Stimulated activated CD8-positive, alpha-beta memory T cell treated with anti-CD3 and anti-CD28 coated beads, Interleukin-15, amount 100 ng/mL, for 24 hours (primary cell): Measurements from ENCODE around the gene TNFRSF8.
"Not testable (repeated sequence)": the region's sequence is repeated elsewhere in the genome, so short reads cannot be mapped to it uniquely, and the experiment has no call there.

ENCODE experiments used
- DNase-seq: peaks from one replicate; pipeline ENCODE4 v3.0.0-alpha.2; 2020; ENCODE audit warnings: low read depth

Gene TNFRSF8

DNA sequence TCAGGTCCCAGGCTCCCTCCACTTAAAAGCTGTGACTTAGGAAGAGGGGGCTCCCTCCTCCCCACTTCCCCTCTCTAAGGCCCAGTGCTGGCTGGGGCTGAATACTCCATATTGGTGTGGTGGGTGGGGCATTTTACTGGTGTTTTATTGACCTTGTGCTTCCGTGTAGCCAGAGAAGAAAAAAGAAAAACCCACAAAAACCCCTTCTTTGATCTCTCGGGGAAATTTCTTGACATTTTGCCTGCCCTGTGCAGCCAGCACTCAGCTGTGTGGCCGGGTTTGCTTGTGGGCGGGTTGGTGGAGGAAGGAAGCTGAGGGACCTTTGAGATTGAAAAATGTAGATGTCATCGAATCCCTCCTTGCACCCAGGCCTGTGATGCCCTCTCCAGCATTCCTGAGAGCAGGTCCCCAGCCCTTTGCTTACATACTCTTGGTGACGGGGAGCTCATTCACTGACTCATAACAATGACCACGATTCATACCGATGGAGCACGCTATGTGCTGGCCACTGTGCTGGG, 24.8 kb downstream of the TNFRSF8 start:
- no peak for DNase-seq

DNA sequence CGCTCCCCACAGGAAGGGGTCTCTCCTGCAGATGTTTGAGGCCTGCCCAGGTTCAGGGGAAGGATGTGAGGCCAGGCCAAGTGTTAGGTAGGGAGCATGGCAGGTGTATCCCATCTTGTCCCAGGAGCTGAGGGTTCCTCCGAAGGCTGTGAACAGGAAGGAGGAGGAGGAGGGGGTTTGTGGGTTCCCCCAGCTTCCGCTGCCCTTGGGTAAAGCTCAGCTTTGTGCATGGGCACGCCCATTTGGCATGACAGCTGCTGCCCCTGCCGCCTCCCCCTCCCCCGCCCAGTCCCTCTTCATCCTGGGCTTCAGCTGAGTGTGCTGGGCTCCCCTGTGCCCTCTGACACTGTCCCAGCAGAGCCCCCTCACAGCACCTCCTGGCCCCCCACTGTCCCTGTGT, 25.5 kb downstream of the TNFRSF8 start:
- no peak for DNase-seq

DNA sequence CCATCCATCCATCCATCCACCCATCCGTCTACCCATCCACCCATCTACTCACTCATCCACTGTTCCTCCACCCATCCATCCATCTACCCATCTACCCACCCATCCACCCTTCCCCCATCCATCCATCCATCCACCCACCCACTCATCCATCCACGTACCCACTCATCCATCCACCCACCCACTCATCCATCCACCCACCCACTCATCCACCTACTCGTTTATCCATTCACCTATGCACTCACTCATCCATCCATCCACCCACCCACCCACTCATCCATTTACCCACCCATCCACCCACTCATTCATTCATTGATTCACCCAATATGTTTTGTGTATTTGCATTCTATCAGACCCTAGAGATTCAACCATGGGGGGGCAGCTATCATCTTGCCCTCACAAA, 27.2 kb downstream of the TNFRSF8 start:
- no peak for DNase-seq

DNA sequence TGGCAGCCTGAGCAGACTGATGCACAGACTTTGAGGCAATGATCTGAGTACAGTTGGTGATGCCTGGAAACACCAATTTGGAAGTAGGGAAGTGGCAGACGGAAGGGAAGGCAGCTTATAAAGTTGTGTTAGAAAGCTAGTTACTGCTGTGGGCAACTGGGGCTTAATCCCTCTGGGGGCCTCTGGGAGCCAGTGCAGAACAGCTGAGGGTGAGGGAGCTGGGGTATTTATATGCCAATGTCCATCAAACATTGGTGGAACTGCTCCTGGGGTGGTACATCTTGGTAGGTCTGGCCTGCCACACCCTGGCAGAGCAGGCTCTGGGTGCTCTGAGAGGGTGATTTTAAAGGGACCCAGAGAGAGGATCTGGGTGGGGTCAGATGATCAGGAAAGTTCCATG, 28.1 kb downstream of the TNFRSF8 start:
- DNase-seq: no peak

DNA sequence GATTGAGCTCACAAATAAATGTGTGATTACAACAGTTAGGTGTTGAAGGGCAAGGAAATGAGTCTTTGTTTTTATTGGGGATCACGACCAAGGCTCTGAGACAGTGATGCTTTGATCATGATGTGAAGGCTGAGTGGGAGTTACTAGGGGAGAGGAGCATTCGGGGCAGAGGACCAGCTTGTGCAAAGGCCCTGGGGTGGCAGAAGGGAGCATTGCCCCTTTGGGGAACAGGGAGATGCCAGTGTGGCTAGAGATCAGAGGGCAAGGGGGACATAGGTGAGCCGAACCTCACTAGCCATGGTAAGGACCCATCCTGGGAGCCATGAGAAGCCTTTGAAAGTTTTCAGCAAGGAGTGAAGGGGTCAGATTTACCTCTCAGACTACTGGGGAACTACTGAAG, 31.1 kb downstream of the TNFRSF8 start:
- no peak for DNase-seq

DNA sequence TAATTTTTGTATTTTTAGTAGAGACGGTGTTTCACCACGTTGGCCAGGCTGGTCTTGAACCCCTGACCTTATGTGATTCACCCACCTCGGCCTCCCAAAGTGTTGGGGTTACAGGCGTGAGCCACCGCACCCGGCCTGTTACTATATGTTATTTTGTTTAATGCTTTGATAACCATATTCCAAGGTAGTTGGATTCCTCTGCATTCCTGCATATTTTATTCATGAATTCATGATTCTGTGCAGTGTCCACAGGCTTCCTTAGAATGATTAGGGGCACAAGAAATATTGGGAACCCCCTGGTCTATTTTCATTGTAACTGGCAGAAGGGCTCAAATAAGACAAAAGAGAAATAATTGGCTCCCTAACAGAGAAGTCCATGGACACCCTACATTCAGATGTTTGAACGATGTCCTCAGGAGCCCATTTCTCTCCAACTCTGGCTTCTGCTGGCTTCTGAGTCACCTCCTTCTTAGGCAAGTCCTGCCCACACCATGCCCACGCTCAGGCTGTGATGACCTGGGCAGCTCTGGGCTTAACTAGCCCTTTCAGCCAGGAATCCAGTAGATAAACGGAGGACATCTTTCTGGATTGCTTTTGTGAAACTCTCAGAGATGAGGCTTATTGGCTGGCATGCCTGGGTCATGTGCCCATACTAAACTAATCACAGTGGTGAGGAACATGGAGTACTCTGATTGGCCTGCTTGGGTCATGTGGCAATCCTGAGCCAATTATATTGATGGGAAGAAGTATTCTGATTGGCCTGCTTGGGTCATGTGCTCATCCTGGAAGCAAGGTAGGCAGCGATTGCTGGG, 32.6 kb downstream of the TNFRSF8 start:
- DNase-seq: no peak

DNA sequence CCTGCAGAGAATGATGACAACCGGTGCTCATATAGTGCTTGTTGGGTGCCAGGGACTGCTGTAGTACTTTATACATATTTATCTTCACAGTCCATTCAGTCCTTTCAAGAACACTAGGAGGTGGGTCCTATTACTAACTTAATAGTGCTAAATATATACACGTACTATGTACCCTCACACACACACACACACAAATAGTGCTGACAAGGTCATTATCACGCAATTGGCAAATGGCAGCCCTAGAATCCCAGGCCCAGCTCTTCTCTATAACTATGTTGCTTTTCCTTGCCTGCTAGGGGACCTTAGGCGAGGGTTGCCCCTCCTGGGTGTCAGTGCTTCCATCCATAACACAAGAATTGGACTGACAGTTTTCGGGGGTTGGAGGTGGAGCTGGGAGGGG, 33.5 kb downstream of the TNFRSF8 start:
- no peak for DNase-seq

DNA sequence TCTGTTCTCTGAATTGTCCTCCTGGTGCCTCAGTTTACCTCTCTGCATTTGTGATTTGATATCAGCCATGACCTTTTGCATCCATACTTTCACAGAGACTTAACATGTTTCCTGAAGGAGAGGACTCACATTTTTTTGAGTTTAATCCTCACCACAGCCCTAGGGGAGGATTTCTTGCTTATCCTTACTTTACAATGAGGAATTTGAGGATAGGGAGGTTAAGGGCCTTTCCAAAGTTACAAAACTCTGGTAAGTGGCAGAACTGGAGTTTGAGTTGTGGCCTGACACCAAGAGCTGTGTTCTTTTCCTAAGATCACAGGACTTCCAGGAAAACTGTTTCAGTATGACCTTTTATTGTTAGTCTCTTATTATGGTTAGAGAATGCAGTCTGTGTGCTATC, 34.2 kb downstream of the TNFRSF8 start:
- no peak for DNase-seq

DNA sequence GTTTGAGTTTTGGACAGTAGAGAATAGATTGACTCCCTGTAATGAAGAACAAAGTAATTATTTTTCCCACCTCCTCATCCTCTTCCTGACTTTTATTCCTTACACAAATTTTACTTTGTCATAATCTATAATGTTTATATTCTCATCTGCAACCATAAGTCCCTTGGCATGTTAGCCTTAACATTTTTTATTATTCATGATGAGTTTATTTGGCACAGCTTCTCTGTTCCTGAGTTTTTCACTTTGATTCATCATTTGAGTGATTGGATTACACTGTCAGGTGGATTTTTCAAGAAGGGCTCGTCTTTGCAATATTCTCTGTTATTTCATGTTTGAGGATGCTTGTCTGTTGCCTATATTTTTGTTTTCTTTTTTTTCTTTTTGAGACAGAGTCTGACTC, 35.7 kb downstream of the TNFRSF8 start:
- no peak for DNase-seq

DNA sequence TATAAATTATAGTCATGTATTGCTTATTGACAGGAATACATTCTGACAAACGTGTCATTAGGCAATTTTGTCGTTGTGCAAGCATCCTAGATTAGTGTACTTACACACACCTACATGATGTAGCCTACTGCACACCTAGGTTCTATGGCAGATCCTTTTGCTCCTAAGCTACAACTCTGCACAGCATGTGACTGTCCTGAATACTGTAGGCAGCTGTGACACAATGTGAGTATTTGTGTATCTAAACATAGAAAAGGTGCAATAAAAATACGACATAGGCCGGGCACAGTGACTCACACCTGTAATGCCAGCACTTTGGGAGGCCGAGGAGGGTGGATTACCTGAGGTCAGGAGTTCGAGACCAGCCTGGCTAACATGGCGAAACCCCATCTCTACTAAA, 36.5 kb downstream of the TNFRSF8 start:
- no peak for DNase-seq

DNA sequence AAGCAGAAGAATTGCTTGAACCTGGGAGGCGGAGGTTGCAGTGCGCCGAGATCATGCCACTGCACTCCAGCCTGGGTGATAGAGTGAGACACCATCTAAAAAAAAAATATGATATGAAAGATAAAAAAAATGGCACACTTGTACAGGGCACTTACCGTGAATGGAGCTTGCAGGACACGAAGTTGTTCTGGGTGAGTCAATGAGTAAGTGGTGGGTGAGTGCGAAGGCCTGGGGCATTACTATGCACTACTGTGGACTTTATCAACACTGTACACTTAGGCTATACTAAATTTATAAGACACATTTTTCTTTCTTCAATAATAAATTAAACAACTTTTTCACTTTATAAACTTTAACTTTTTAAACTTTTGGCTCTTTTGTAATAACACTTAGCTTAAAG, 37.0 kb downstream of the TNFRSF8 start:
- no peak for DNase-seq

DNA sequence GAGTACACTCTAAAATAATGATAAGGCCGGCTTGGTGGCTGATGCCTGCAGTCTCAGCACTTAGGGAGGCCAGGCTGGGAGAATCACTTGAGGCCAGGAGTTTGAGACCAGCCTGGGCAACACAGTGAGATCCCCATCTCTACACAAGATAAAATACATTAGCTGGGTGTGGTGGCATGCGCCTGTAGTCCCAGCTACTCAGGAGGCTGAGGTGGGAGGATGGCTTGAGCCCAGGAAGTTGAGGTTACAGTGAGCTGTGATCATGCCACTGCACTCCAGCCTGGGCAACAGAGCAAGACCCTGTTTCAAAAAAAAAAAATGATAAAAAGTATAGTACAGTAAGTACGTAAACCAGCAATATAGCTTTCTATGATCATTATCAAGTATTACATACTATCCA, 38.0 kb downstream of the TNFRSF8 start:
- DNase-seq: not testable (repeated sequence)

DNA sequence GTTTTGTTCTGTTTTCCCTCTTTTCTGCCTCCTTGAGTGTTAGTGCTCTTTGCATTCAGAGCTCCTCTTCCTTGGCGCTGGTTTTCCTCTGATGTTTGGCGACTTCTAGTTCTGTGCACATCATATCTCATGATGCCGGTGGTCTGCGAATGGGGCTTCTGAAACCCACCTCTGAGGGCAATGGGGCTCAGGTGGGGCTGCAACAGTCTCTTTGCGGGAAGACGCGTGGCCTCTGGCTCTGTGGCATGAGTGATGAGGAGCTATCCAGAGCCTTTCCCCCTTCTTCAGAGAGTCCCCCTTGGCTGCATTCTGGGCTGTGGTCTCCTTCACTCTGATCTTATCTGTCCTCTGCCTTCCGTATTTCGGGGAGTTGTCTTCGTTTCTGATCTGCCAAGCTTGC, 39.0 kb downstream of the TNFRSF8 start:
- DNase-seq: no peak

DNA sequence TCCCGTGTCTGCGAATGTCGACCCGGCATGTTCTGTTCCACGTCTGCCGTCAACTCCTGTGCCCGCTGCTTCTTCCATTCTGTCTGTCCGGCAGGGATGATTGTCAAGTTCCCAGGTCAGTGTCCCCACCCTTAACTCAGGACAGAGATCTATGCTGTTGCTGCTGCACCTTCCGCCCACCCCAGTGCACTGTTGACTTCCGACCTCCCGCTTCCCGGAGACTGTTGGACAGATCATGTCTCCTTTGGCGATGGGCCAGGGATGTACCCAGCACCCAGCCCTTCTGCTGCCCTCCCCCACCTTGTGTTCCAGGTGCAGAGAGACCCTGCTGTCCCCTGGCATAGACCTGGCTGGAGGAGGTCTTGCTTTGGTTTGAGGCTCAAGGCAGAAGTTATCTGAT, 41.3 kb downstream of the TNFRSF8 start:
- DNase-seq: no peak

DNA sequence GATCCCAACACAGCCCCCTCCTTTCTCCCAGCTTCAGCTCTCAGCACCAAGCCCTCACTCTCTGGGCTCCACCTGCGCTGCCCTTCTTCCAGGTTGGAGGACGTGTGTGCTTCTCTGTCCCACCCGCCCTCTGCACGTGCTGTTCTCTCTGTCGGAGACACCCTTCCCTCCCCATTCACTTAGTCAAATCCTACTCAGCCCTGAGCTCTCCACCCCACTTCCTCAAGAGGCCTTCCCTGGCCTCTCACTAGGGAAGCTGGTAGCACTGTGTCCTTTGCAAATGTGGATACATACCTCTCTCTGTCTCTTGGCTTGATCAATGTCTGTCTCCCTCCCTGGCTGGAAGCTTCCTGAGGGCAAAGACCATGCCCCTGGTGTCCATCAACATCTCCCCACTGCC, 43.0 kb downstream of the TNFRSF8 start:
- DNase-seq: no peak

DNA sequence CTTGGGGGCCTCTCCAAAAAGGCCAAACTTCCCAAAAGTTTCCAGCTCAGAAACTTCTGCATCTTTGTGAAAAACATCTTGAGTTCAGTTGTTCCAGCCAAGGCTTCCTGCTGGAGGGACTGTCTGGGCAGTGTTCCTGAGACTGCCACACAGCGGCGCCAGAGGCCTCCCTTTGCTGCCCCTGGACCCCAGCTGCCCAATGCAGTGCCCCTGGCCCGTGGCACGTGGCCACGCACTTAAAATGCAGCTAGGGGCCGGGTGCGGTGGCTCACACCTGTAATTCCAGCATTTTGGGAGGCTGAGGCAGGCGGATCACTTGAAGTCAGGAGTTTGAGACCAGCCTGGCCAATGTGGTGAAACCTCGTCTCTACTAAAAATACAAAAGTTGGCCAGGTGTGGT, 43.8 kb downstream of the TNFRSF8 start:
- not testable (repeated sequence) for DNase-seq

DNA sequence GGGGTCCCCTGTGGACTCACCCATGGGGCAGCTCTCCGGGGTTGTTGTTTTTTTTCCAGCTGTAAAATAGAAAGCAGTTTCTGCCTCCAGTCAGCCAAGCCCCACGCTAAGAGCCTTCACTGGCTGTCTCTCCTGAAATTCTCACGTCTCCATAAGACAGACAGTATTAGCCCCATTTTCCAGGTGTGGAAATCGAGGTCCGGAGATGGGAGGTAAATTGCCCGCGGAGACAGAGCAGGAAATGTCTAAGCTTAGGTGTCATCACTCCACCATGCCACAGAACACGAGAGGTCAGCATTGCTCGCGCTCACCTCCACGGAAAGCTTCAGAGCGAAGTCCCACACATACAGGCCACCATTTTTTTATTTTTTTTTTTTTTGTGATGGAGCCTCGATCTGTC, 44.6 kb downstream of the TNFRSF8 start:
- no peak for DNase-seq

DNA sequence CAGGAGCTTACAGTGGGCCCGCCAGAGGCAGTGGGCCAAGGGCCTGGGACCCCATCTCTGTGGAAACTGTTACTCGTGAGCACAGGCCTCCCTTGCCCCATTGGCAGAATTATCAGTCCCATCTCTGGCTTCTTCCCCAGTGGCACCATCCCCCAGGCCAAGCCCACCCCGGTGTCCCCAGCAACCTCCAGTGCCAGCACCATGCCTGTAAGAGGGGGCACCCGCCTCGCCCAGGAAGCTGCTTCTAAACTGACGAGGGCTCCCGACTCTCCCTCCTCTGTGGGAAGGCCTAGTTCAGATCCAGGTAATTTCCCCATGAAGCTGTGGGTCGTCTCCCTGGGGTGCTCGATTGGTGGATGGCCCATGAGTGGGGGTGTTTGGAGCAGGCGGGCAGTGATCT, 46.8 kb downstream of the TNFRSF8 start:
- DNase-seq: no peak

DNA sequence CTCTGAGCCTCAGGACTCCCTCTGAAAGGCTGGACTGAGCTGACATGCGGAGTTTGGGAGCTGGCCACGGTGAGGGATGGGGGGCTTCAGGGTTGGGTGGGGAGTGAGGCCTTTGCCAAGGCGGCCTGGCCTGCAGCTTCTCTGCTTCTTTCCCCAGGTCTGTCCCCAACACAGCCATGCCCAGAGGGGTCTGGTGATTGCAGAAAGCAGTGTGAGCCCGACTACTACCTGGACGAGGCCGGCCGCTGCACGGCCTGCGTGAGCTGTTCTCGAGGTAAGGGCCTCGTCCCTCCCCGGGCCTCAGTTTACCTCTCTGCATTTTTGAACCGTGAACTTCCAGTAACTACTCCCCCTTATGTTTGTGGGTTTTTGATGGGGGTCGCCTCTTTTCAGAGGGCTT, 48.6 kb downstream of the TNFRSF8 start:
- DNase-seq: no peak

DNA sequence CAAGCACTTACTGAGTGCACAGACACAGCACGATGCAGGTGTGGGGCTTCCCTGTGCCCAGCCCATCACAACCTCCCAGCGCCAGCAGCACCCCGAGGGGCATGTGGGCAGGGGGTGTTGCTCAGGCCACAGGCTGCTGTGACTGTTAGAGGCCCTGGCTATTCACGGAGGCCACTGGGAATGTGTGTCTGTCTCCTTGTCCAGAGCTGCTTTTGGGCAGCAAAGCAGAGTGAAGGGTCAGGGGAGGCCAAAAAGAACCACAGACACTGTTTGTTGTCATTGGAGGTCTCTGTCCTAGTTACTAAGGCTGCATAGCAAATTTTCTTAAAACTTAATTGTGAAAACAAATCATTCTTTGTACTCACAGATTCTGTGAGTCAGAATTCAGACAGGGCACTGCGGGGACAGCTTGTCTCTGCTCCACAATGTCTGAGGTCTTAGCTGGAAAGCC, 49.6 kb downstream of the TNFRSF8 start:
- DNase-seq: no peak

DNA sequence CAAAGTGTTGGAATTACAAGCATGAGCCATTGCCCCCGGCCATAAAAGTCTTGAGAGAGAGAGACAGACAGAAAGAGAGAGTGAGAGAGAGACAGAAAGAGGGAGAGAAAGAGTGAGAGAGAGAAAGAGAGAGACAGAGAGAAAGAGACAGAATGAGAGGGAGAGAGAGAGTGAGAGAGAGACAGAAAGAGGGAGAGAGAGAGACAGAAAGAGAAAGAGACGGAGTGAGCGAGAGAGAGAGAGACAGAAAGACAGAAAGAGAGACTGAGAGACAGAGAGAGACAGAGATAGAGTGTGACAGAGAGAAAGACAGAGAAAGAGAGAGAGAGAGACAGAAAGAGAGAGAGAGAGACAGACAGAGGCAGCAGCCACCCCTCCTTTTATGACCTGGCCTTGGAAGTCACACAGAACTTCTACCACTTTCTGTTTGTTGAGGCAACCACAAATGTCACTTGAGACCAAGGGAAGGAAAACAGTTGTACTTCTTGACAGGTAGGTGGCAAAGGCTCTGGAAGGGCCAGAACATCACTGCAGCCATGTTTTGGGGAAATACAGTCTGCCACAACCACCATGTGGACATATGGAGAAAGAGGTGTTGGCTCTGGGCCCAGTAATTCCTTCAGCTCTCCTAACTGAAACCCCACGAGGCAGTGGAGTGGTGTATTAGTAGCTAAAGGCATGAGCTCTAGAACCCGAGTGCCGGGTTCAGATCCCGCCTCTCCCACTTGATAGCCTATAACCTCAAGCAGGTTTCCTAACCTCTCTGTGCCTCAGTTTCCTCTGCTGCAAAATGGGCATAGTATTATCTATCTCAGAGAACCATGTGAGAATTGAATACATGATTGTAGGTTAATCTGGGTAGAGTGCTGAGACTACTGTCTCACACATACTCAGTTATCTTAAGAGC, 50.6 kb downstream of the TNFRSF8 start:
- DNase-seq: no peak

DNA sequence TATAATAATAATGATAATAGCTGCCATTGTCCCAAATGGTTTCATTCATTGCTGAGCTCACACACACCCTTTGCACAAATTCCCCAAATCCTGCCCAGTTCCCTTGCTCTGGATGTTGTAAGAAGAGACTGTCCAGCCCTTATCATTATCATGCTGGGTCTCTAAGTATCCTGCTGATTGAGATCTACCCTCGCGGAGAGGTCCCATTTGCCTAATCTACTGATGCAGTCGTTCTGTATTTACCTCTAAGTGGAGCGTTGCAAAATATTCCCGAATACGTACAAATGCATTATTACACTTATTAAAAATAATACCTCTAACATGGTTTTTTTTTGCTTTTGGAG, 51.2 kb downstream of the TNFRSF8 start:
- DNase-seq: no peak

DNA sequence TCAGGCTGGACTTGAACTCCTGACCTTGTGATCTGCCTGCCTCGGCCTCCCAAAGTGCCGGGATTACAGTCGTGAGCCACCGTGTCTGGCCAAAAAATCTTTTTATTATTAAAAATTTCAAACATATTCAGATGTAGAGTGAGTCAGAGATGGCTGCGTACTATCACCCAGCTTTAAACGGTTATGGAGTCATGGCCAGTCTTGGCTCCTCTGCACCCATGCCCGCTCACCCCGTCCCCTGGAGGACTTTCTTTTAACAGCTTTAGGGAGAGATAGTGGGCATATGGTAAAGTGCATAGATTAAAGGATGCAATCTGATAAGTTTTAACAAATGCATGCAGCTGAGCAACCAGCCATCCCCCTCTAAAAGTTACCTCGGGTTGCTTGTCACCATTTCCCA, 51.8 kb downstream of the TNFRSF8 start:
- no peak for DNase-seq
